ENCODE measurements around the gene PCNX2.

DNA sequence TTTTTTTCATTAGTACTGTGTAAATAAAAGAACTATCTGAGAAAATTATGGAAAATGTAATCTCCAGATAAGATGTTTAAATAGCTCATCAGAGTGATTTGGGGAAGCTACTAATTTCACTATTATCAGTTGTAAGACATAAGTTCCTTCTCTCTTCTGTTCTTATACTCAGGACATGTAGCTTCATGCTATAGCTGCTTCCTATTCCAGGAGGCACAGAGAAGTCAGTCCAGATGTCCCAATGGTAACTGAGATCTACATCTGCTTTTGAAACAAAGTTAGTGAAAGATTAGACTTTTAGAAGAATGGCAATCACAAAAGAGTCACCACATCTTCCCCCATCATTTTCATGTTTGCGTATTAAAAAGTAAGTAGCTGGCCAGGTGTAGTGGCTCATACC lies 37.6 kb upstream of the PCNX2 start:
- TF ChIP-seq CEBPB (IDR thresholded peaks at IDR 0.05) (no peak), REST (IDR thresholded peaks at IDR 0.05; ENCODE audit: low read depth) (no peak), YY1 (IDR thresholded peaks at IDR 0.05; ENCODE audit: low read depth) (no peak)
- TF ChIP-seq, protein P1, sequence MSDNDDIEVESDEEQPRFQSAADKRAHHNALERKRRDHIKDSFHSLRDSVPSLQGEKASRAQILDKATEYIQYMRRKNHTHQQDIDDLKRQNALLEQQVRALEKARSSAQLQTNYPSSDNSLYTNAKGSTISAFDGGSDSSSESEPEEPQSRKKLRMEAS (IDR thresholded peaks at IDR 0.05) = no peak
